ENCODE measurements around the gene POLD4.
"Not testable (repeated sequence)": the region's sequence is repeated elsewhere in the genome, so short reads cannot be mapped to it uniquely, and the experiment has no call there.

Gene POLD4

GRCh38 chr11:67351275-67352005, 1.9 kb downstream of the POLD4 start:
- DNase-seq, result peak; percentile 76

GRCh38 chr11:67349928-67350465, 3.3 kb downstream of the POLD4 start:
- DNase-seq, result no peak

- DNase-seq, result no peak
Measured at GRCh38 chr11:67349457-67349856, 3.9 kb downstream of the POLD4 start.

- no peak for DNase-seq
Measured at GRCh38 chr11:67349036-67349435, 4.3 kb downstream of the POLD4 start.

GRCh38 chr11:67347964-67348749, 5.2 kb downstream of the POLD4 start:
- DNase-seq, result no peak

- DNase-seq, result no peak
Measured at GRCh38 chr11:67345920-67346819, 7.2 kb downstream of the POLD4 start.

GRCh38 chr11:67345247-67345919, 8.0 kb downstream of the POLD4 start:
- no peak for DNase-seq

- DNase-seq, result no peak
Measured at GRCh38 chr11:67344264-67344663, 9.1 kb downstream of the POLD4 start.

GRCh38 chr11:67337257-67337656, 16.1 kb downstream of the POLD4 start:
- no peak for DNase-seq

- no peak for DNase-seq
Measured at GRCh38 chr11:67332081-67332691, 21.2 kb downstream of the POLD4 start.

- no peak for DNase-seq
Measured at GRCh38 chr11:67323526-67323925, 29.8 kb downstream of the POLD4 start.

- no peak for DNase-seq
Measured at GRCh38 chr11:67322049-67322448, 31.3 kb downstream of the POLD4 start.

- DNase-seq, result no peak
Measured at GRCh38 chr11:67321313-67321871, 32.0 kb downstream of the POLD4 start.

- no peak for DNase-seq
Measured at GRCh38 chr11:67320691-67321090, 32.7 kb downstream of the POLD4 start.

GRCh38 chr11:67320011-67320410, 33.3 kb downstream of the POLD4 start:
- no peak for DNase-seq

GRCh38 chr11:67318876-67319275, 34.5 kb downstream of the POLD4 start:
- not testable (repeated sequence) for DNase-seq

- no peak for DNase-seq
Measured at GRCh38 chr11:67317888-67318555, 35.3 kb downstream of the POLD4 start.

- peak; percentile 97 for DNase-seq
Measured at GRCh38 chr11:67317205-67317887, 36.0 kb downstream of the POLD4 start.

- no peak for DNase-seq
Measured at GRCh38 chr11:67316882-67317204, 36.5 kb downstream of the POLD4 start.

GRCh38 chr11:67315325-67315909, 37.9 kb downstream of the POLD4 start:
- DNase-seq, result no peak
